HG03045 (cell line): ENCODE data around the gene TOLLIP.

Experiments used
- ATAC-seq: cut with Tn5 transposase; IDR thresholded peaks from one replicate; pipeline ENCODE4 v1.9.1; 2021; ENCODE audit warnings: mild to moderate bottlenecking, moderate library complexity; ENCODE audit not compliant: unreplicated experiment

The TOLLIP gene

GRCh38 chr11:1299621-1300020 is 9.8 kb downstream of the TOLLIP start:
- no peak for ATAC-seq

- ATAC-seq, result no peak
Observed at GRCh38 chr11:1298695-1299492, 10.5 kb downstream of the TOLLIP start.

- ATAC-seq, result no peak
Observed at GRCh38 chr11:1297576-1298473, 11.6 kb downstream of the TOLLIP start.

- ATAC-seq, result no peak
Observed at GRCh38 chr11:1297011-1297575, 12.3 kb downstream of the TOLLIP start.

- no peak for ATAC-seq
Observed at GRCh38 chr11:1296287-1296686, 13.1 kb downstream of the TOLLIP start.

- no peak for ATAC-seq
Observed at GRCh38 chr11:1295591-1295990, 13.8 kb downstream of the TOLLIP start.

- ATAC-seq, result no peak
Observed at GRCh38 chr11:1295086-1295485, 14.3 kb downstream of the TOLLIP start.

- no peak for ATAC-seq
Observed at GRCh38 chr11:1293619-1294015, 15.8 kb downstream of the TOLLIP start.

GRCh38 chr11:1292644-1293618 is 16.5 kb downstream of the TOLLIP start:
- no peak for ATAC-seq

GRCh38 chr11:1292018-1292643 is 17.3 kb downstream of the TOLLIP start:
- no peak for ATAC-seq

- ATAC-seq, result no peak
Observed at GRCh38 chr11:1291295-1292017, 18.0 kb downstream of the TOLLIP start.

- ATAC-seq, result no peak
Observed at GRCh38 chr11:1290052-1291040, 19.1 kb downstream of the TOLLIP start.

- ATAC-seq, result no peak
Observed at GRCh38 chr11:1289211-1289935, 20.1 kb downstream of the TOLLIP start.

- ATAC-seq, result no peak
Observed at GRCh38 chr11:1288426-1289151, 20.8 kb downstream of the TOLLIP start.

GRCh38 chr11:1287928-1288327 is 21.5 kb downstream of the TOLLIP start:
- ATAC-seq, result no peak

GRCh38 chr11:1285876-1286275 is 23.6 kb downstream of the TOLLIP start:
- no peak for ATAC-seq

- ATAC-seq, result no peak
Observed at GRCh38 chr11:1285316-1285744, 24.1 kb downstream of the TOLLIP start.
